GM18867 (cell line): ENCODE results near the gene FGB.

Experiments used
- ATAC-seq: cut with Tn5 transposase; IDR thresholded peaks from one replicate; pipeline ENCODE4 v1.9.1; 2021; ENCODE audit warnings: mild to moderate bottlenecking, moderate library complexity; ENCODE audit not compliant: unreplicated experiment

The FGB gene

GRCh38 chr4:154565704-154566103 lies 2.9 kb downstream of the FGB start:
- ATAC-seq, result no peak

GRCh38 chr4:154566639-154567204 lies 3.9 kb downstream of the FGB start:
- ATAC-seq, result no peak

GRCh38 chr4:154569028-154569427 lies 6.2 kb downstream of the FGB start:
- no peak for ATAC-seq

- no peak for ATAC-seq
These were observed 6.8 kb downstream of the FGB start for GRCh38 chr4:154569584-154569983.

- ATAC-seq, result no peak
These were observed 10.5 kb downstream of the FGB start for GRCh38 chr4:154573190-154573870.

- ATAC-seq, result no peak
These were observed 11.5 kb downstream of the FGB start for GRCh38 chr4:154574311-154574710.

GRCh38 chr4:154577324-154577723 lies 14.5 kb downstream of the FGB start:
- no peak for ATAC-seq

GRCh38 chr4:154578919-154579318 lies 16.1 kb downstream of the FGB start:
- no peak for ATAC-seq

GRCh38 chr4:154579927-154580326 lies 17.1 kb downstream of the FGB start:
- no peak for ATAC-seq

GRCh38 chr4:154582723-154583122 lies 19.9 kb downstream of the FGB start:
- no peak for ATAC-seq

GRCh38 chr4:154583230-154583629 lies 20.4 kb downstream of the FGB start:
- ATAC-seq, result no peak

- ATAC-seq, result no peak
These were observed 20.9 kb downstream of the FGB start for GRCh38 chr4:154583677-154584076.

- ATAC-seq, result no peak
These were observed 21.4 kb downstream of the FGB start for GRCh38 chr4:154584259-154584658.

GRCh38 chr4:154585369-154586018 lies 22.7 kb downstream of the FGB start:
- no peak for ATAC-seq

GRCh38 chr4:154586296-154587033 lies 23.7 kb downstream of the FGB start:
- ATAC-seq, result no peak

GRCh38 chr4:154588198-154588597 lies 25.4 kb downstream of the FGB start:
- ATAC-seq, result no peak

GRCh38 chr4:154589296-154590197 lies 26.7 kb downstream of the FGB start:
- no peak for ATAC-seq

GRCh38 chr4:154590329-154591006 lies 27.7 kb downstream of the FGB start, which contains the start of gene FGA:
TSS of gene FGA (minus strand) at chr4:154590742. CDS start at chr4:154590687, 55 bp downstream.
- no peak for ATAC-seq

- no peak for ATAC-seq
These were observed 29.1 kb downstream of the FGB start for GRCh38 chr4:154591890-154592289.

GRCh38 chr4:154593868-154594267 lies 31.1 kb downstream of the FGB start:
- ATAC-seq, result no peak
